Middle frontal gyrus (tissue), 1 donor: ENCODE results near the gene TMEM187.

Experiments
- DNase-seq: peaks from one replicate; pipeline ENCODE4 v3.0.0-alpha.2; 2015; ENCODE audit warnings: low spot score; ENCODE audit errors: extremely low spot score

The TMEM187 gene, protein sequence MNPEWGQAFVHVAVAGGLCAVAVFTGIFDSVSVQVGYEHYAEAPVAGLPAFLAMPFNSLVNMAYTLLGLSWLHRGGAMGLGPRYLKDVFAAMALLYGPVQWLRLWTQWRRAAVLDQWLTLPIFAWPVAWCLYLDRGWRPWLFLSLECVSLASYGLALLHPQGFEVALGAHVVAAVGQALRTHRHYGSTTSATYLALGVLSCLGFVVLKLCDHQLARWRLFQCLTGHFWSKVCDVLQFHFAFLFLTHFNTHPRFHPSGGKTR

GRCh38 chrX:153972368-153973126, at the start of gene TMEM187:
TMEM187 (plus strand) TSS chrX:153972754; CDS start chrX:153982063, 9,309 bp downstream.
- DNase-seq: peak; percentile 77

GRCh38 chrX:153922932-153923857, 49.4 kb upstream of the TMEM187 start:
- DNase-seq: no peak

- DNase-seq: no peak
Observed at GRCh38 chrX:153924149-153924861, 48.2 kb upstream of the TMEM187 start.

DNA sequence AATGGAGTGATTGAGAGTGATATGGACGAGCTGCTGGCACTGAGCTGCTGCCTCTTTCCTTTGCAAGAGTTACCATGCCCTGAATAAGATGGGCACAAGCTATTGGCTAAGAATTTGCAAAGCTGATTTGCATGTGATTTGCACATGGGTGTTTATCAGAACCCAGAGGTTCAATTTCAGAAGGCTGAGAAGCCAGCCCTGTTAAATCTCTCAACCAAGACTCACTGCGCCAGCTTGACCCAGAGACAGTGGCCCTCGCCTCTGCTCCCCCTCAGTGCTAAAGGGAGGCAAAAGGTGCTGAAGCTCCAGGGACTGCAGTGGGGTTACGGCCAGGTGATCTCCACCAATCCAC, 47.2 kb upstream of the TMEM187 start:
- no peak for DNase-seq

- DNase-seq: no peak
Observed at GRCh38 chrX:153925739-153926551, 46.6 kb upstream of the TMEM187 start, which contains the start of gene ARHGAP4. ARHGAP4 (minus strand) TSS chrX:153926264; CDS start chrX:153926202, 62 bp downstream.

- DNase-seq: no peak
Observed at GRCh38 chrX:153926552-153926857, 46.0 kb upstream of the TMEM187 start.

DNA sequence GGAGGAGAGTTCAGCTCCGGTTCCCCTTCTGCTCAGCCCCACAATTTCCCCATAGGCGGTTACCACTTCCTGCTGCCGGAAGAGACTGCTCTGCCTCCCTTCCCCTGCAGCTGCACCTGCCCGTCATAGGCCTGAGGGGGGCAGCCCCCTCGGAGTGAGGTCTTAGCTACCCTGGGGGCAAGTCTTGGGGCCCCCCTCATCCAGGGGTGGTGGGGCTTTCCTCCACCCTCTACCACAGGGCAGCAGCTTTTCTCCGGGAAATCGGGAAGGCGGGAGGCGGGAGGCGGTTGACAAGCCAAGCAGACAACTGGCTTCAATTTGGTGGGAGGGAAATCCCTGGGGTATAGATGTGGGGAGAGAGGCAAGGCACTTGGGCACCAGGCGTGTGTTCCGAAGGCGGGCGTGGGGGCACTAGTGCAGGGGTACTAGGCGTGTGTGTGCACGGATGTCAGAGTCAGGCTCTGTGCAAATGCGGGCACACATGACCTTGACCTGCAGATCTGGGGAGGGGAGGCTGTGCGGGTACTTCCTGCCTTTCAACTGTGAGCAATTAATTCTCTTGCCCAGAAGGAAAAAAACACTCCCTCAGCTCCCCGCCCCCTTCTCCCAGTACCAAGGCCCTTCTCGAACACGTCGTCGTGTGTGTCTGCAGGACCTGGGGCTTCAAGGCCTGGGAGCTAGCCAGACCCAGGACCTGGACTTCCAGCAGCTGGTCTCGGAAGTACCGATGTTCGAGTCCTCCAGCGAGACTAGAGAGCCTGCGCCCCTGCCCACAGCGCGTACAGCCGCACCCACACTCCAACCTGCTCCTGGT, 45.5 kb upstream of the TMEM187 start:
- no peak for DNase-seq

GRCh38 chrX:153927672-153927921, 45.0 kb upstream of the TMEM187 start:
- no peak for DNase-seq

- DNase-seq: peak; percentile 92
Observed at GRCh38 chrX:153927922-153928760, 44.4 kb upstream of the TMEM187 start.

DNA sequence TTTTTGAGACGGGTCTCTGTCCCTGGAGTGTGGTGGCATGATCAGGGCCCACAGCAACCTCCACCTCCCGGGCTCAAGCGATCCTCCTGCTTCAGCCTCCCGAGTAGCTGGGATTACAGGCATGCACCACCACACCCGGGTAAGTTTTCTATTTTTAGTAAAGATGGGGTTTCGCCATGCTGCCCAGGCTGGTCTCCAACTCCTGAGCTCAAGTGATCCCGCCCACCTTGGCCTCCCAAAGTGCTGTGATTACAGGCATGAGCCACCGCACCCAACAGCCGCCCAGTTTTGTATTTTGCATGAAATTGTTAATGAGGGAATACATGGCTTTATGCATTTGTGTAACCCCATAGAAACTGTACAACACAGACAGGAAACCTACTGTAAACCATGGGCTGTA, 43.7 kb upstream of the TMEM187 start:
- DNase-seq: no peak

DNA sequence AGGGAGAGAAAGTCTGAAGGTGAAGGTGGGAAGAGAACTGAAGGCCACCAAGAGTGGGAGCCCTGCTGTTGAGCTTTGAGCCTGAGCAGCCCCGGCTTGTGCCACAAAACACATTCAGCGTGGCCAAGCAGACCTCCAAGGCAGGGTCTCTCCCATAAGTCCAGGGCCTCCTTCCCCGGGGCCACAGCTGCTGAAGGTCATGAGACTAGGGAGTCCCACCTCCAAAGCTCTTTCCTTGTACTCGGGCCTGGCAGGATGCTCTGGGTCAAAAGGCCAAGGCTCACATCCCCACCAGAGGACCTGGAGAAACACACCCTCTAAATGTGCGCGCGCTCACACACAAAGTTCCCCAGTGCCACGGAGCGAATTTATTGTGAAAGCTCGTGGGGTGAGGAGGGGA, 43.0 kb upstream of the TMEM187 start:
- no peak for DNase-seq

DNA sequence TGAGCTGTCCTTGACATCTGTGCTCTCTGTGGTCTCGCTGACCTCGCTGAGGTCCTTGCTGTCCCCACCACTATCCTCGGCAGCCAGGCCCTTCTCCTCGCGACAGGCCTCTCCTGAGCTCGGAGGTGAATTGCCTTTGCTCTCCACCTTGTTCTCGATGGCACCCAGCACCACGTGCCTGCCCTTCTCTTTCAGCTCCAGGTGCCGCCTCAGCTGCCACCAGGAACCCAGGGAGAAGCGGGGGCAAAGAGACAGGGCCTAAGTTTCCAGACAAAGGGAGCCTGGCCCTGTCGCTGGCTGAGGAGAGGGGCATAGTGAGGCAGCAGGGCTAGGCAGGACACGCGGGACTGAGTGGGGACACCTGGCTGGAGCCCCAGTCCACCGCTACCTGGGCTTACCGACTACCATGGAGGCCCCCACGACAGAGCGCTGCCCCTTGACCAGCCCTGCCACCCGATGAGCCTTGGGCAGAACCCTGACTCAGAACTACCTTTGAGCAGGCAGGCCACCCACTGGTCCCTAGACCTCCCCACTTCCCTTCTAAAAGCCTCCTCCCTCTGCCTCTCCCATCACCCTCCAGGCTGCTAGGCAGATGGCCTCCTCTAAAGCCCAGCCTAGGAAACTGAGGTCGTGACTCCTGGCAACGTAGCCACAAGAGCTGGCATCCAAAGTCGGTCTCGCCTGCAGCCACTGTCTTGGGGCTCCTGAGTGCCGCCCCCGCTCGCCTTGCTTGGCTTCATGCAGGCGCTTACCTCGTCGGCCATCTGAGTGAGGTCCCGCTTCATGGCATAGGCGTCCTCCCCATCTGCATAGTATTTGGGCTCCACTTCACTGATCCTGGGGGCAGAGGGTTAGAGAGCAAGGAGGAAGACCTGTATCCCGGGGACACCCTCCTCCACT, 42.3 kb upstream of the TMEM187 start:
- no peak for DNase-seq

- DNase-seq: no peak
Observed at GRCh38 chrX:153931151-153931550, 41.4 kb upstream of the TMEM187 start.

GRCh38 chrX:153931748-153932147, 40.8 kb upstream of the TMEM187 start:
- no peak for DNase-seq

DNA sequence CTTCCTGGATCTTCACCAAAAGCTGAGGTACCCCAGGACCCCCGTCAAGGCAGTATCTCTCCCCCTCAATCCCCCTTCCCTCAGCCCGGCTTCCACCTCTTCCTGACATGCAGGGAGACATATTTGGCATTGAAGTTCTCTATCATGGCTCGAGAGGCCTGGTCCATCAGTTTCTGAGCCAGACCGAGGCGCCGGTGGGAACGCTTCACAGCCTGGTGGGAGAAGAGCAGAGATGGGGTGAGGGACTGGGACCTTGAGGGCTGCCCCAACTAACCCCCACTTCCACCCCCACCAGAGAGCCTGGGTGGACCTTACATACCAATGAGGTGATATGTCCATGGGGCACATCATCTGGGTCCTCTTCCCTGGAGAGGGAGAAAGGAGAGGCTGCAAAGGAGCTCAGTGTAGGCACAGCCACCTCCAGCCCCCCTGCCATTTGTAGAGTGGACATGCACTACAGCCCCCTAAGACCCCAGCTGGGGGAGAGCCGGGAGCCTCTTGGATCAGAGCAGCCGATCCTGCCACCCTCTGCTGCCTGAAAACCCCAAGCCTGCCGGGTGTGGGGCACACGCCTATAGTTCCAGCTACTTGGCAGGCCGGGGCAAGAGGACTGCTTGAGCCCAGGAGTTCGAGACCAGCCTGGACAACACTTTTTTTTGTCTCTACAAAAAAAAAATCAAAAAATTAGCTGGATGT, 40.2 kb upstream of the TMEM187 start:
- DNase-seq: no peak

DNA sequence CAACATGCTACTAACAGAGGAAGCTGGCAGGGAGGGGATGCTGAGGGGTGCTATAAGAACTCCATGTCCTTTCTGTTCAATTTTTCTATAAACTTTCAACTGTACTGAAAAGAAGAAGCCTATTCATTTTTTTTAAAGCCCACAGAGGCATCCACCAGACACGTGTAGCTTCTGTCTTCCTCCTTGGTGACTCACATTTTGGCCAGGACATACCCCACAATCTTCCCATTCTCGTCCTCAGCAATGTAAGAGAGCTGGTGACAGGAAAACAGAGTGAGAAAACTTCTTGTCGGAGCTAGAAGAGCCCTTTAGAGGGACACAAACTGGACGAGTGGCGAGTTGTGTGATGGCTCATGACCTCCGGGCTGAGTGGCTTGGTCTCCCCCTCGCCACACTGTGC, 38.8 kb upstream of the TMEM187 start:
- no peak for DNase-seq

DNA sequence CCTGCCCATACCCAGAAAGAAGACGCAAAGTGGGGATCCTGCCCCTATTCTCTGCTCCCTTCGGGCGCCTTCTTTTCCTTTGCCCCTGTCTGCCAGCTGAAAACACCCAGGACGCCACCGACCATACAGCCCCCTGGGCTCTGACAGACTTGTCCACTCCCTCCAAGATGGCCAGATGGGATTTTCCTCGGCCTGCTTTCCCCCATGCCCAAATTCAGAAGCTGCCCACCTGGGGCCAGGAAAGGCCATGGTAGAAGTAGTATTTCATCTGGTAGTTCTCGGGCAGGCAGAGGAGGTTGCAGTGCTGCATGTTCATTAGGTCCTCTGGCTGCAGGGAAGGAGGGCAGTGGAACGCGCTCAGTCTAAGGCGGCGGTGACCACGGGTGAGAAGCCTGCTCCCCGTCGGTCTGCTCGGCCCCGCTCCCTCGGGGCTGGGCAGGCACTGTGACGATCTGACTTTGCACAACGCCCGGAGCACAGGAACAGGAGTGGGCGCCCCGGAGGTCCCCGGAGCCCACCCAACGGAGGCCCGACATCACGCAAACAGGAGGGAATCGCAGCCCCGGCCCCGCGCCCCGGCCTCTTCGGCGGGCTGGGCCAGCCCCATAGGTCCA, 38.3 kb upstream of the TMEM187 start:
- DNase-seq: no peak
